Osteocyte (in vitro differentiated cells): ENCODE measurements around the gene DIAPH1. TPM values are rescaled to one million over a fixed set of nuclear protein-coding genes. Genes with fewer than 3 reads are reported as not detected.

Source experiments
- total RNA-seq: library from RNA; stranded (reverse); gene quantifications from 2 replicates; pipeline ENCODE4 v1.2.1, GENCODE V29; 2021

Gene DIAPH1
- total RNA-seq, 1 donor from 2014 or later: 50.9 TPM

Other genes starting within 250 kb of the DIAPH1 start
- 0.19 and 0.29 TPM in 2 replicates for gene PCDHGB3, start 248.8 kb downstream of the DIAPH1 start, total RNA-seq
- 0.18 and 0.21 TPM in 2 replicates for gene PCDHGA6, start 245.1 kb downstream of the DIAPH1 start, total RNA-seq
- gene PCDHGA7, start 236.3 kb downstream of the DIAPH1 start, total RNA-seq: 0.11 TPM in 1 of 2 replicates, not detected in the other
- 10.8 and 11.9 TPM in 2 replicates for gene PCDHGB4, start 231.3 kb downstream of the DIAPH1 start, total RNA-seq
- gene PCDHGA8, start 226.4 kb downstream of the DIAPH1 start, total RNA-seq: 0.34 and 0.51 TPM in 2 replicates
- 0.97 and 1.3 TPM in 2 replicates for gene PCDHGB5, start 221.1 kb downstream of the DIAPH1 start, total RNA-seq
- 1.6 and 1.9 TPM in 2 replicates for gene PCDHGA9, start 216.2 kb downstream of the DIAPH1 start, total RNA-seq
- gene PCDHGB6, start 211.0 kb downstream of the DIAPH1 start, total RNA-seq: 70.2 and 71.5 TPM in 2 replicates
- 22.4 and 24.0 TPM in 2 replicates for gene PCDHGA10, start 206.0 kb downstream of the DIAPH1 start, total RNA-seq
- 6.2 and 8.8 TPM in 2 replicates for gene PCDHGB7, start 201.3 kb downstream of the DIAPH1 start, total RNA-seq
- gene PCDHGA11, start 197.9 kb downstream of the DIAPH1 start, total RNA-seq: 1.9 and 2.2 TPM in 2 replicates
- gene PCDHGA12, start 188.5 kb downstream of the DIAPH1 start, total RNA-seq: 2.0 and 2.1 TPM in 2 replicates
- 92.4 and 99.9 TPM in 2 replicates for gene PCDHGC3, start 143.0 kb downstream of the DIAPH1 start, total RNA-seq
- 2.8 and 3.7 TPM in 2 replicates for gene PCDHGC4, start 134.0 kb downstream of the DIAPH1 start, total RNA-seq
- gene PCDHGC5, start 129.9 kb downstream of the DIAPH1 start, total RNA-seq: 1.4 and 1.9 TPM in 2 replicates
- 62.1 and 67.9 TPM in 2 replicates for gene HDAC3, start 17.8 kb upstream of the DIAPH1 start, total RNA-seq
- 5.4 and 6.1 TPM in 2 replicates for gene RELL2, start 18.0 kb upstream of the DIAPH1 start, total RNA-seq
- gene FCHSD1, start 32.4 kb upstream of the DIAPH1 start, total RNA-seq: 23.2 and 28.6 TPM in 2 replicates
- gene ARAP3, start 63.2 kb upstream of the DIAPH1 start, total RNA-seq: 1.3 and 2.0 TPM in 2 replicates